Measurements from ENCODE around the gene BAIAP3.

The BAIAP3 gene

DNA sequence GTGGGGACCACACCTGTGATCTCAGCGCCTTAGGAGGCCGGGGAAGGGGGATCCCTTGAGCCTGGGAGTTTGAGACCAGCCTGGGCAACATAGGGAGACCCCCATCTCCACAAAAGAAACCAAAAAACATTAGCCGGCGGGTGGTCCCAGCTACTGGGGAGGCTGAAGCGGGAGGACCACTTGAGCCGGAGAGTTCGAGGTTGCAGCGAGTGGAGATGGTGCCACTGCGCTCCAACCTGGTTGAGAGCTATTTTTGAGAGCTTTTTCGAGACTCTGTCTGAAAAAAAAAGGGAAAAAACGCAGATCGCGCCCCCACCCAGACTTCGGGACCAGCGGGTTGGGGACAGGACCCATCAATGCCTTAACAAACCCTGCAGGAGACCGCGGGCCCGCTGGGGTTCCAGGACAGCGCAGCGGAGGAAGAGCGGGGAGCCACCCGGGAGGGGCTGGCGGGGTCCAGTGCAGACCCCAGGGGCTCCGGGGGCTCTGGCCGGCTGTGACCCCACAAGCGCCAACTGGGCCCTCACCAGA lies 762 bp upstream of the BAIAP3 start:
- DNase-seq (ENCODE audit: low read depth in 2 of 2) = no peak

DNA sequence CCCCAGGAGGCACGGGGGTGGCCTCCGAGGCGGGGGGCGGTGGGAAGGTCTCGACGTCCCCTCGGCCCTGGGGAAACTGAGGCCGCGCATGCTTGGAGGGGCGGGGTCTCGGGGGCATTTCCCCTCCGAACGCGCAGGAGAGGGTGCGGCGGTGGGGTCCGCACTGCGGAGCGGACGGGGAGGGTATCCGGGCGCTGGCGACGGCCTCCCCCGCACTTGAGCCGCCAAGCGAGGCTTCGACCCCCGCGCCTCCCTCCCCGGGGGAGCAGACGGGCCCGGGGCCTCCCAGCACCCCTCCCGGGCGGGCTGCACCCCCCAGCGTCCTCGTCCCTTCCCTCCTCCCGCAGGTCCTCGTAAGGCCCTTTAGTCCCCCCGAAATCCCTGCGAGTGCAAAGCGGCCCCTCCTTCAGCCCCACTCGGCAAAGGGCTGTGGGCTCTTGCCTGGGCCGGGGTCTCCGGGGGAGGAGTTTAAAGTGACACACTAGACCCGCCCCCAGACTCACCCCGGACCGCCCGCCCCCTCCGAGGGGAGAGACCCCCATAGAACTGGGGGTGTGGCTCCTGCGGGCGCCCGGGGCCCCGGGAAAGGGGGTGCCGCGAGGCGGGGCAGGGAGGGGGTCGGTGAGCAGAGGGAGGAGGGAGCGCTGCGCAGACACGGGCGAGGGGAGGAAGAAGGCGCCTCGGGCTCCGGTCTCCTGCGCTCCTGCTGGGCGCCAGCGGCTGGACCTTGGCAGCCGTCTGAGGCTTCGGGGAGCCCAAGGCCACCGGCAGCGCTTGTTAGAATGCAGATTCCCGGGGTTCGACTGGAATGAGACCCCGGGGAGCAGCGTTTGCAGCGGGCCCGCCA lies 632 bp downstream of the BAIAP3 start:
- DNase-seq (ENCODE audit: low read depth in 2 of 2) = no peak

DNA sequence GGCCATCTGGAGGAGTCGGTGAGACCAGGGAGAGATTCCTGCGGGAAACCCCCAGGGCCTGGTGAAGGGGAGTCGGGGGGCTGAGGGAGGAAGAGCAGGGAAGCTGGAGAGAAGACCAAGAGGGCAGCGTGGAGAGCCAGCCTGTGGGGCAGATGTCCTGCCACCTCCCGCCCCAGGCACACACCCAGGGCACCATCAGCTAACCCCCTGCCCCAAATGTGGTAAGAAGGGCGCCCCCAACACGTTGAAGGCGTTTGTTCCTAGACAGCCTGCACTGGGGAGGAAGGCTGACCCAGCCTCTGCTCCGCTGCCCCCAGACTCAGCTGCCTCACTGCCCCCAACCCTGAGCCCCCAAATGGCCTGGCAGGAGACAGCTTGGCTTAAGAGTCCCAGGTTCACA lies 1.3 kb downstream of the BAIAP3 start:
- DNase-seq (ENCODE audit: low read depth in 2 of 2) = no peak

DNA sequence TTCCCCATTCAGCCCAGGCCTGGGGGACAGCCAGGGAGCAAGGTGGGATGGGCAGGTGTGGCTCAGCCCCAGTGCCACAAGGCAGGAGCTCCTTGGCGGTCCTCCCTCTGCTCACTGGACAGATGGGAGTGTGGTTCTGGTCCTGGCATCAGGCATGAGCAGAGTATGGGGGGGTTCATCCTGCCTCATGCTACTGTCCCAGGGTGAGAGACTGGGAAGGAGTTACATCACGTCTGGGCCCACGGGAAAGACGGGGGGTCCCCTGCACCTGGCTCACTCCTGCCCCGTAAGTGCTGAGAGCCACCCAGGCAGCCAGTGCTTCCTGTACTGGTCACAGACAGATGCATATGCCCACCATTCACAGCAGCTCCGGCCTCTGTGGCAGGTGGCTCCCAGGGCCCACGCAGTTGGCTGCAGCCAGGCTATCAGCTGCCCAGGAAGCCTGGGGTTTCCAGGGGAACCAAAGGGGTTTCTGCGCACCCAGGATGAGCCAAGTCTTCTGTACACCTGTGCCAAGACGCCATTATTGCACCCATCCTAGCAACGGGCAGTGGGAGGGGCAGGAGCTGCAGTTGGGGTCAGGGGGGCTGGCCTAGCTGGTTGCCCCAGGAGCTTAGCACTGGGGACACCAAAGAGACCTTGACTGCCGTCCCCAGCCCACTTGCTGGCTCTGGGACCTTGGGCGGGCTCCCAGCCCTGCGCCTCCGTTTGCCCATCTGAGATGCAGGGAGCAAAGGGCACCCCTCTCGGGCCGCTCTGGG lies 1.9 kb downstream of the BAIAP3 start:
- DNase-seq (ENCODE audit: low read depth in 2 of 2) = no peak

DNA sequence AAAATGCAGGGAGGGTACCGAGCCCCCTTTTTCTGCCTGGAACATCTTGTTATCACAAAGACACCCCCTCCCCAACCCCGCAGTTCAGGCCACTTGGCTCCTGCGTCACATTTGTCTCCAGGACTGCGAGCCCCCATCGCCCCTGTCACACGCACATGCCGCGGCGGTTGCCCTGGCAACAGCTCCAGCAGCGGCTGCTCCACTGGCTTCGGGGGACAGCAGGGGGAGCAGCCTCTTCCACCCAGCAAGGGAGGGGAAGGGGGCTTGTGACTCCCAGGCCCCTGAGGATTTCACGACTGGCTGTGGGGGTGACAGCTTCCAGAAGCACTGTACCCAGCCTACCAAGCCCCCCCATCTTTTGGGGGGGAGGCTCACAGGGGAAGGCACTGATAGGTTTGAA lies 2.6 kb downstream of the BAIAP3 start:
- no peak for DNase-seq (ENCODE audit: low read depth in 2 of 2)

DNA sequence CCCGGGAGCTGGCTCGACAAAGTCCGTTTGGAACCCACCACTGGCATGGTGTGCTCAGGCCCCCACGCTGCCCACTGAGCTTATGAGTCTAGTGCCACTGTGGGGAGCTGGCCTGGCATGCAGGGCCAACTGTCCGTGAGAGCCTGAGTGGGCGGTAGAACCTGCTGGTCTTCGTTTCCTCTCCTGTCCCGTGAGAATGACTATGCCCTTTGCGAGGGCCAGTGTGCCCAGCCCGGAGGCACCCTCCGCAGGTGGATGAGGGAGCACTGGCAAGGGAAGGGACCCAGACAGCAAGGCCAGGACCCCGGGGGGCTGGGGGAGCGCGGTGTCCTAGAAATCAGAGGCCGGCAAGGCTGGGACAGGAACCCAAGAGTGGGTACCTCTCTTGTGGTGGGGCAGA lies 3.2 kb downstream of the BAIAP3 start:
- no peak for DNase-seq (ENCODE audit: low read depth in 2 of 2)

DNA sequence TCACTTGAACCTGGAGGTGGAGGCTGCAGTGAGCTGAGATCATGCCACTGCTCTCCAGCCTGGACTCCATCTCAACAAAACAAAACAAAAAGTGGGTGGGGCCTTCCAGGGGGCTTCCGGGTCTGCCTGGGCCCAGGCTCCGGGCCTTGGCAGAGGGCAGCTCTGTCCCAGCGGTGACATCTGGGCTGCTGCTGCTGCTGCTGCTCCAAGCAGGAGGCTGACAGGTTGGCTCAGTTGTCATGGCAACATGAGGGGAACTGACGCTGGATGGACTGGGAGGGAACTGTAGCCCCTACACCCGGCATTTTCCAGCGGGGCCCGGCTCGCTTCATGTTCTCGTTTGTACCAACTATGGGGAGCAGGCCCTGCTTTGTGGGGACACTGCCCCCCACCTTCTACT lies 4.0 kb downstream of the BAIAP3 start:
- no peak for DNase-seq (ENCODE audit: low read depth in 2 of 2)

DNA sequence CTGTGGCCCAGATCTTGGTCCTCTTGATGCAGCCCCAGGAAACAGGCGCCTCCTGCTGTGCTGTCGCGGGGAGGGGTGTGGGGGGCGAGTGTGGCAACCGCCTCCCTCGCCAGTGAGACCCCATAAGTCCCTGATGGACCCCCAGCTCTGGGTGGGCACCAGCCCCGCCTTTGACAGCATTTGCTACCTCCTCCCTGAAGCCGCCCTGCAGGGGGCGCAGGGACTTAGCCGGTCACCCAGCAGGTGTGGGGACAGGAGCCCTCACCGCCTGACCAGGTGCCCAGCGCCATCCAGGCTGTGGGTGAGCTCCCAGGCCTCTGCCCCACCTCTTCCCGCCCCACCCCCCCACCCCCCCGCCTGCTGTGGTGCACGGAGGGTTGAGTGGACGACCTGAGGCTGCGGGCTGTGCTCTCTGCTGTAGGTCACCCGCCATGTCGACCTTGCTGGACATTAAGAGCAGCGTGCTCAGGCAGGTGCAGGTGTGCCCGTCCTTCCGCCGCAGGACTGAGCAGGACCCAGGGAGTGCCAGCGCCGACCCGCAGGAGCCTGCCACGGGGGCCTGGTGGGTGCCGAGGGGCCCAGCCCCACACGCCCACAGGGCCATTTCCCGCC lies 4.8 kb downstream of the BAIAP3 start:
- no peak for DNase-seq (ENCODE audit: low read depth in 2 of 2)

DNA sequence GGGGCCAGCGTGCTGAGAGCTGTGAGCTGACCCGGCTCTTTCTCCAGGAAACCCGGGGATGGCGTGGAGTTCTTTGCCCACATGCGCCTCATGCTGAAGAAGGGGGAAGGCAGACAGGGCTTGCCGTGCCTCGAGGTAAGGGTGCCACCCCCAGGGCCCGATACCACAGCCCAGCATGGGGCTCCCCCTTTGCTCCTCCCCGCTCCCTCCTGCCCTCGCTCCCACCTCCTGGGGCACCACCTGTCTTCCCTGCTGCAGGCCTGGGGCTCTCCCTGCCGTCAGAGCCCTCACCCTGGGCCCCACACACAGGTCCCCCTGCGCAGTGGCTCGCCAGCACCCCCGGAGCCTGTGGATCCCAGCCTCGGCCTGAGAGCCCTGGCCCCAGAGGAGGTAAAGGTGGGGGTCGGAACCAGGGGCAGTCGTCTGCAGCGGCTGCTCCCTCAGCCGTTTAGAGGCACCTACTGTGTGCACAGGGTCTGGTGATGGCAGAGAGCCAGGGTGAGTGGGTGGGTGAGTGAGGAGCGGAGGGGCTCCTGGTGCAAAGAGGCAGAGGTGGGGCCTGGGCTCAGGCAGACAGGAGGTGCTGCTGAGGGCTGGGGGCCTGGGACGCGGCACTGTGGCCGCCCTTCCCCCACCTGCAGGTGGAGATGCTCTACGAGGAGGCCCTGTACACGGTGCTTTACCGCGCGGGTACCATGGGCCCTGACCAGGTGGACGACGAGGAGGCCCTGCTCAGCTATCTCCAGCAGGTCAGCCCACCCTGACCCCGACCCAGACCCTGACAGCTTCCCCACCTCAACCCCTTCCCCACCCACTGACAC lies 5.6 kb downstream of the BAIAP3 start:
- DNase-seq (ENCODE audit: low read depth in 2 of 2) = no peak

DNA sequence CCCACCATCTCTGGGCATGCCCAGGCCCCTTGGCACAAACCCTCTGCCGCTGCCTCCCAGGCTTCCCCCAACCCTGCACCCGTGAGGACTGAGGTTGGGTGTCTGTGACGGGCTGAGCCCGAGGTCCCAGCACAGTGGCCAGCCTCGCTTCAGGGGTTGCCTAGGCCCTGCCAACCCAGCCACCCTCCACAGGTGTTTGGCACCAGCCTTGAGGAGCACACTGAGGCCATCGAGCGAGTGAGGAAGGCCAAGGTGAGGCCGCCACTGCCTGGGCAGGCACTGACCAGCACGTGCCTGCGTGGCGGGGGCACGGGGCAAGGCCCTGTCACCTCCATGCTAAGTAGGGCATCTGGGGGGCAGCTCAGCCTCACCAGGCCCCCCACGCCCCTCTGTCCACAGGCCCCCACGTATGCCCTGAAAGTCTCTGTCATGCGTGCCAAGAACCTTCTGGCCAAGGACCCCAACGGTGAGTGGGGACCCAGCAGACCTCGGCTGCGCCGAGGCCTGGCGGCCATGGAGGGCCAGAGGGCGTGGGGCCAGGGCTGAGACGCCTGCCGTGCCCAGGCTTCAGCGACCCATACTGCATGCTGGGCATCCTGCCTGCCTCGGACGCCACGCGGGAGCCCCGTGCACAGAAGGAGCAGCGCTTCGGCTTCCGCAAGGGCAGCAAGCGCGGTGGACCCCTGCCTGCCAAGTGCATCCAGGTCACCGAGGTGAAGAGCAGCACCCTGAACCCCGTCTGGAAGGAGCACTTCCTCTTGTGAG lies 7.5 kb downstream of the BAIAP3 start:
- no peak for DNase-seq (ENCODE audit: low read depth in 2 of 2)

DNA sequence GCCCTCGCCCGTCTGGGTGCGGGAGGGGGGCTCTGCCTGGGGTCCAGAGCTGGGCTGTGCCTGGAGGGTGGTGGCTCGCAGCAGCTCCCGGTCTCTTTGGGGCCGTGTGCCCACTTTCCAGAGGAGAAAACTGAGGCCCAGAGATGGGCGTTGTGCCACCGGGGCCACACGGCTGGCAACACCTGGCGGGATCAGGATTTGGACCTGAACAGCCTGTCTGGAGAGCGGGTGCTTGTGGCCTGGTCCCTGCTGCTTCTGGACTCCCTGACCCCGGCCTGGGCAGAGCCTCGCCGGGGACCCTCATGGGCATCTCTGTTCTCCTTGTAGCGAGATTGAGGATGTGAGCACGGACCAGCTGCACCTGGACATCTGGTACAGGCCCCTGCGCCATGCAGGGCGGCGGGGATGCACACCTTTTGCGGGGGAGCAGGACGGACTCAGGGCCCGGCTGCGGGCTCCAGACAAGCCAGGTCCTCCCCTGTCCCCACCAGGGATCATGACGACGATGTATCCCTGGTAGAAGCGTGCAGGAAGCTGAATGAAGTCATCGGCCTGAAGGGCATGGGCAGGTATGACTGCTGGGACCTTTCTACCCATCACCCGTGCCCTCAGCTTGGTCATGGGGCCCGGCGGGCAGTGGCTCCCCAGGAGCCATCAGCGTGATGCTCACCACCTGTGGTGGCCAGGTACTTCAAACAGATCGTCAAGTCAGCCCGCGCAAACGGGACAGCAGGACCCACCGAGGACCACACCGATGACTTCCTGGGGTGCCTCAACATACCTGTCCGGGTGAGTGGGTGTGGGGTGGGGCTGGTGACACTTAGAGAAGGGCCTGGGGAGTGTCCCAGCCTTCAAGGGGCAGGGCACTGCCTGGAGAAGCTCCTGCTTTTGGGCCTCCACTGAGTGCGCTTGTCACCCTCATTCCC lies 8.3 kb downstream of the BAIAP3 start:
- DNase-seq (ENCODE audit: low read depth in 2 of 2) = no peak

DNA sequence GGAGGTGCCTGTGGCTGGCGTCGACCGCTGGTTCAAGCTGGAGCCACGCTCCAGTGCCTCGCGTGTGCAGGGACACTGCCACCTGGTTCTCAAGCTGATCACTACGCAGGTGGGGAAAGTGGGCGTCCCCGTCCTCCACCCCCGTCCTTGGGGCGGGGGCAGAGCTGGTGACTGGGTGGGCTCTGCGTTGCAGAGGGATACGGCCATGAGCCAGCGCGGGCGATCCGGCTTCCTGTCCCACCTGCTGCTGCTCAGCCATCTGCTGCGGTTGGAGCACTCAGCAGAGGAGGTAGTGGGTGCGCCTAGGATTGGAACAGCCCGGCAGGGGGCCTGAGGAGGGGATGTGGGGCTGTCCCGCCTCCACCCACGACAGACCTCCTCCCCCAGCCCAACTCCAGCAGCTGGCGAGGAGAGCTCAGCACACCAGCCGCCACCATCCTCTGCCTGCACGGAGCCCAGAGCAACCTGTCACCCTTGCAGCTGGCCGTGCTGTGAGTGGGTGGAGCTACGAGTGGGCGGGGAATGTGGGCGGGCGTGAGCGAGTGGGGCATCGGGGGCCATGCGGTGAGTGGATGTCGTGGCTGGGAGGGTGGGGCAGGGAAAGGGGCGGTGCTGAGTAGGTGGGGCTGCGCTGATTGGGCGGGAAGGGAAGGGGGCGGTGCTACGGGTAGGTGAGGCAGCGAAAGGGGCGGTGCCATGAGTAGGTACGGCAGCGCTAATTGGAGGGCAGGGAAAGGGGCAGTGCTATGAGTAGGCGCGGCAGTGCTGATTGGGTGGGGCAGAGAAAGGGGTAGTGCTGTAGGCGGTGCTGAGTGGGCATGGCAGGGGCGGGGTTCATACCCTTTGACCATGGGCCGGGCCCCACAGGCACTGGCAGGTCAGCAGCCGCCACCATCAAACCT lies 9.3 kb downstream of the BAIAP3 start:
- peak; percentile 86 to 88 for DNase-seq (ENCODE audit: low read depth in 2 of 2)

DNA sequence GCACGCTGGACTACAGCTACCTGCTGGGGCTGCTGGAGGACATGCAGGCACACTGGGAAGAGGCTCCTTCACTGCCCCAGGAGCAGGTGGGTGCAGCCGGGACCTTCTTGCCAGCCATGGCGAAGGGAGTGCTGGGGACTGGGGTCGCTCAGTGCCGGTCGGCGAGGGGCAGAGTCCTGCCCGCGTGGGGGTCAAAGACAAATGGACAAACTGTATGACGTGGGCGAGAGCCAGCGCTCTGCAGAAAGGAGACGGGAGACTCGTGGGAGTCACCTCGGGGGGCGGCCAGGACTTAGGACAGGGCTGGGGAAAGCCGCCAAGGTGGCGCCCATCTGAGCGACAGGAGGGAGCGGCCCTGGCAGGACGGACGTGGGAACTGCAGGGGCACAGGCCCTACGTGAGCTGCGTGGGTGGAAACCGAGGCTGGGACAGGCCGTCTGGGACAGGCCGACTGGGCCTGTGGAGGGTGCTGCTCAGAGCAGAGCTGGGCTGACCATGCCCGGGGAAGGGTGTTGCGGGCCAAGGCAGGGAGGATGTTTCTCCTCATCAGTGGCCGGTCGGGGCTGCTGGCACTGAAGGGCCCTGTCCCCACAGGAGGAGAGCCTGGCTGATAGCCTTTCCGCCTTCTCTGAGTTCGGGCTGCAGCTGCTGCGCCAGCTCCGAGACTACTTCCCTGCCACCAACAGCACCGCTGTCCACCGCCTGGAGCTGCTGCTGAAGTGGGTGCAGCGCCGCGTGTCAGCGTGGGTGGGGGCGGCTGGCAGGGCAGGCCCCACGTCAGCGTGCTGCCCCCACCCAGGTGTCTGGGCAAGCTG lies 10.2 kb downstream of the BAIAP3 start:
- no peak for DNase-seq (ENCODE audit: low read depth in 2 of 2)

DNA sequence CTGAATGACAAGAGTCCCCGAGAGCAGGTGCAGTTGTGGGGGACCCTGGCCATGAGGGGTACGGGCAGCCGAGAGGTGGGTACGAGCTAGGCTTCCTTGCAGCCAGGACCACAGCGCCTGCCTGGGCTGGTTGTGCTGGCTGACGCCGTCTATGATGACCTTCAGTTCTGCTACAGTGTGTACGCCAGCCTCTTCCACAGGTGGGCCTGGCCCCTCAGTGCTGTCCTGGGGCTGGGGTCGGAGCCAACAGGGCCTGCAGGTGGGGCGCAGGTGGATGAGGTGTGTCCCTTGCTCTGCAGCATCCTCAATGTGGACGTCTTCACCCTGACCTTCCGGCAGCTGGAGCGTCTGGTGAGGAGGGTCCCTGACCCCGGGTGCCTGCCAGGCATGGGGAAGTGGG lies 11.1 kb downstream of the BAIAP3 start:
- DNase-seq (ENCODE audit: low read depth in 2 of 2) = no peak

DNA sequence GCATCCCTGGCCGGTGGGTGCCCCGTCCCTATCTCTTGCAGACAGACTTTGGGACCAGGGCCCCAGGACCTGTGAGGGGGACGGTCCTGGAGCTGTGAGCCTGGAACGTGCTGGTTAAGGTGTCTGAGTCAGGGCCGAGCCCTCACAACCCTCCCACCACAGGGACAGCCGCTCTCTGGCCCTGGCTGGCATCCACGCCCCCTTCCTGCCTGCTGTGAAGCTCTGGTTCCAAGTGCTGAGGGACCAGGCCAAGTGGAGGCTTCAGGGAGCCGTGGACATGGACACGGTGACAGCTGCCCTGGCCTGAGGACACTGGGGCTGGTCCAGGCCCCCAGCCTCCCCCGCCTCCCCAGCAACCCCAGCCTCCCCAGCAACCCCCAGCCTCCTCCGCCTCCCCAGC lies 11.6 kb downstream of the BAIAP3 start:
- DNase-seq (ENCODE audit: low read depth in 2 of 2) = no peak

DNA sequence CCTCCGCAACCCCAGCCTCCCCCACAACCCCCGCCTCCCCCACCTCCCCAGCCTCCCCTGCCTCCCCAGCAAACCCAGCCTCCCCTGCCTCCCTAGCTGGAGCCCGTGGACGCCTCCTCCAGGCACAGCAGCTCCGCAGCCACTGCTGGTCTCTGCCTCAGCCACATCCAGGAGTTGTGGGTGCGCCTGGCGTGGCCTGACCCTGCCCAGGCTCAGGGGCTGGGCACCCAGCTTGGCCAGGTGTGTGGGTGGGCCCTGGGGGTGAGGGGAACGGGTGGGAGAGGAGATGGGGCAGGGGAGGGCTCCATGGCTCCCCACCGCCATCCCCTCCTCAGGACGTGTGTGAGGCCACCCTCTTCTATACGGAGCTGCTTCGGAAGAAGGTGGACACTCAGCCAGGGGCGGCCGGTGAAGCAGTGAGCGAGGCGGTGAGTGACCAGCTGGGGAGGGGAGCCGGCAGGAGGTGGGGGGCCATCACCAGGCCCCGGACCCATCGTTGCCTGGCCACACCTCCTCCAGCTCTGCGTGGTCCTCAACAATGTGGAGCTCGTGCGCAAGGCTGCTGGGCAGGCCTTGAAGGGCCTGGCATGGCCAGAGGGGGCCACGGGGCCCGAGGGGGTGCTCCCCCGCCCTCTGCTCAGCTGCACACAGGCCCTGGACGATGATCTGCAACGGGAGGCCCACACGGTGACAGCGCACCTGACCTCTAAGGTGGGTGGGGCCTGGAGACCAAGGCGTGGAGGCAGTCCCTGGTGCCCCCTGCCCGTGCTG lies 12.4 kb downstream of the BAIAP3 start:
- DNase-seq (ENCODE audit: low read depth in 2 of 2) = no peak

Measured in stimulated activated CD8-positive, alpha-beta memory T cell treated with anti-CD3 and anti-CD28 coated beads, Interleukin-7, amount 100 ng/mL, for 1 hour (primary cell).